HG03280 (cell line): Measurements from ENCODE around the gene ASAP3.

Experiments used
- ATAC-seq: cut with Tn5 transposase; IDR thresholded peaks from one replicate; pipeline ENCODE4 v1.9.1; 2021; ENCODE audit warnings: mild to moderate bottlenecking, moderate library complexity; ENCODE audit not compliant: unreplicated experiment

Gene ASAP3

GRCh38 chr1:23478896-23479665 lies 4.9 kb downstream of the ASAP3 start:
- no peak for ATAC-seq

- no peak for ATAC-seq
Measured at GRCh38 chr1:23477359-23478144, 6.4 kb downstream of the ASAP3 start.

- ATAC-seq: no peak
Measured at GRCh38 chr1:23475641-23476040, 8.3 kb downstream of the ASAP3 start.

GRCh38 chr1:23475134-23475628 lies 8.8 kb downstream of the ASAP3 start:
- ATAC-seq: no peak

- no peak for ATAC-seq
Measured at GRCh38 chr1:23473037-23473800, 10.8 kb downstream of the ASAP3 start.

- no peak for ATAC-seq
Measured at GRCh38 chr1:23472351-23473036, 11.5 kb downstream of the ASAP3 start.

GRCh38 chr1:23471473-23472075 lies 12.4 kb downstream of the ASAP3 start:
- no peak for ATAC-seq

GRCh38 chr1:23470282-23471070 lies 13.5 kb downstream of the ASAP3 start:
- no peak for ATAC-seq

- no peak for ATAC-seq
Measured at GRCh38 chr1:23469372-23469982, 14.5 kb downstream of the ASAP3 start.

GRCh38 chr1:23466423-23466989 lies 17.5 kb downstream of the ASAP3 start:
- no peak for ATAC-seq

- no peak for ATAC-seq
Measured at GRCh38 chr1:23463286-23463685, 20.7 kb downstream of the ASAP3 start.

GRCh38 chr1:23462766-23463165 lies 21.2 kb downstream of the ASAP3 start:
- ATAC-seq: no peak

GRCh38 chr1:23461050-23461449 lies 22.9 kb downstream of the ASAP3 start:
- no peak for ATAC-seq

- no peak for ATAC-seq
Measured at GRCh38 chr1:23460519-23460918, 23.5 kb downstream of the ASAP3 start.

- no peak for ATAC-seq
Measured at GRCh38 chr1:23459338-23459757, 24.6 kb downstream of the ASAP3 start.

GRCh38 chr1:23456226-23456625 lies 27.8 kb downstream of the ASAP3 start:
- ATAC-seq: no peak

- no peak for ATAC-seq
Measured at GRCh38 chr1:23453455-23454000, 30.5 kb downstream of the ASAP3 start.

- no peak for ATAC-seq
Measured at GRCh38 chr1:23452011-23452411, 32.0 kb downstream of the ASAP3 start.
